Measurements from ENCODE around the gene ZXDC. TPM values are rescaled to one million over a fixed set of nuclear protein-coding genes. Genes with fewer than 3 reads are reported as not detected.

ZXDC gene
- total RNA-seq, 1 donor from 2014 or later: 36.8 TPM

GRCh38 chr3:126424039-126424717, 51.5 kb downstream of the ZXDC start:
- intact Hi-C loops (cut with DNase I): no loop called here
- Histone ChIP-seq H3K9me3 (peaks cover 4% of the 10 kb centered on the region), H3K4me3 (no peak overlapping the region), H3K4me1 (no peaks in the 10 kb centered on the region), H3K27ac (no peak overlapping the region), H3K27me3 (no peaks in the 10 kb centered on the region), H3K36me3 (peaks cover 0 to 6% of the 10 kb centered on the region in 2 donors)
- peak in 1 of 2 donors; percentile 79 for DNase-seq (ENCODE audit: extremely low spot score in 2 of 2)
- TF ChIP-seq POLR2AphosphoS5 (IDR thresholded peaks at IDR 0.05; ENCODE audit: insufficient read depth in 1 of 2, low read depth in 1 of 2): no peak

- peaks cover 0 to 6% of the 10 kb centered on the region in 2 donors for H3K36me3 ChIP-seq
- H3K27me3 ChIP-seq: no peaks in the 10 kb centered on the region
- H3K27ac ChIP-seq: no peak overlapping the region
- intact Hi-C loops (cut with DNase I): no loop called here
- no peak for TF ChIP-seq POLR2AphosphoS5 (IDR thresholded peaks at IDR 0.05; ENCODE audit: insufficient read depth in 1 of 2, low read depth in 1 of 2)
- TF ChIP-seq POLR2A (IDR thresholded peaks at IDR 0.05): no peak
- TF ChIP-seq CTCF (IDR thresholded peaks at IDR 0.05): no peak
- peaks cover 4% of the 10 kb centered on the region for H3K9me3 ChIP-seq
- no peak overlapping the region for H3K4me3 ChIP-seq
- no peaks in the 10 kb centered on the region for H3K4me1 ChIP-seq
- DNase-seq (ENCODE audit: extremely low spot score in 2 of 2): peak; percentile 62 to 89
Measured at GRCh38 chr3:126423191-126424038, 52.3 kb downstream of the ZXDC start.

GRCh38 chr3:126422571-126423091, 53.1 kb downstream of the ZXDC start:
- no peak for TF ChIP-seq POLR2A (IDR thresholded peaks at IDR 0.05)
- TF ChIP-seq CTCF (IDR thresholded peaks at IDR 0.05): no peak
- no peak for TF ChIP-seq POLR2AphosphoS5 (IDR thresholded peaks at IDR 0.05; ENCODE audit: insufficient read depth in 1 of 2, low read depth in 1 of 2)
- intact Hi-C loops (cut with DNase I): no loop called here
- Histone ChIP-seq H3K27ac (no peak overlapping the region), H3K36me3 (peaks cover 0 to 6% of the 10 kb centered on the region in 2 donors), H3K4me3 (no peak overlapping the region), H3K9me3 (peaks cover 4% of the 10 kb centered on the region), H3K27me3 (no peaks in the 10 kb centered on the region), H3K4me1 (no peaks in the 10 kb centered on the region)
- DNase-seq (ENCODE audit: extremely low spot score in 2 of 2): peak in 1 of 2 donors; percentile 75

- Histone ChIP-seq H3K4me3 (no peak overlapping the region), H3K36me3 (peaks cover 0 to 2% of the 10 kb centered on the region in 2 donors), H3K27me3 (no peaks in the 10 kb centered on the region), H3K27ac (no peak overlapping the region), H3K4me1 (no peaks in the 10 kb centered on the region), H3K9me3 (peaks cover 4% of the 10 kb centered on the region)
- DNase-seq (ENCODE audit: extremely low spot score in 2 of 2): no peak
- intact Hi-C loops (cut with DNase I): no loop called here
- TF ChIP-seq POLR2AphosphoS5 (IDR thresholded peaks at IDR 0.05; ENCODE audit: insufficient read depth in 1 of 2, low read depth in 1 of 2) (no peak), POLR2A (IDR thresholded peaks at IDR 0.05) (no peak), CTCF (IDR thresholded peaks at IDR 0.05) (no peak)
Measured at GRCh38 chr3:126422121-126422520, 53.6 kb downstream of the ZXDC start.

- TF ChIP-seq CTCF (IDR thresholded peaks at IDR 0.05) (no peak), POLR2AphosphoS5 (IDR thresholded peaks at IDR 0.05; ENCODE audit: insufficient read depth in 1 of 2, low read depth in 1 of 2) (no peak), POLR2A (IDR thresholded peaks at IDR 0.05) (no peak)
Measured at GRCh38 chr3:126421573-126422119, 54.0 kb downstream of the ZXDC start.

More at GRCh38 chr3:126421573-126422119, 54.0 kb downstream of the ZXDC start:
- intact Hi-C loops (cut with DNase I): no loop called here
- Histone ChIP-seq H3K36me3 (no peaks in the 10 kb centered on the region), H3K27me3 (no peaks in the 10 kb centered on the region), H3K9me3 (peaks cover 4% of the 10 kb centered on the region), H3K4me1 (no peaks in the 10 kb centered on the region), H3K27ac (no peak overlapping the region), H3K4me3 (no peak overlapping the region)
- DNase-seq (ENCODE audit: extremely low spot score in 2 of 2): peak in 1 of 2 donors; percentile 72
